DND-41 (cell line): ENCODE measurements around the gene GCNT3.
A peak's percentile ranks its signal among the peaks of the same experiment; 100 is the strongest.

Source experiments
- CTCF ChIP-seq: IDR thresholded peaks from 2 replicates; pipeline ENCODE4 v1.5.1; 2012; ENCODE audit warnings: borderline replicate concordance, low read length, moderate library complexity, mild to moderate bottlenecking; ENCODE audit not compliant: poor library complexity, severe bottlenecking; ENCODE audit errors: extremely low read depth
- EZH2 ChIP-seq: IDR thresholded peaks from 3 replicates; pipeline ENCODE4 v1.6.1; 2012; ENCODE audit warnings: borderline replicate concordance, low read depth, mild to moderate bottlenecking, moderate library complexity, low read length, inconsistent platforms; ENCODE audit not compliant: severe bottlenecking

- TF ChIP-seq CTCF = peak; percentile 33
- TF ChIP-seq EZH2 = no peak
Observed at GRCh38 chr15:59622289-59622688, 10.7 kb downstream of the GCNT3 start.
